Right atrium auricular region (tissue), 2 donors: ENCODE results near the gene SND1. TPM values are rescaled to one million over a fixed set of nuclear protein-coding genes. Genes with fewer than 3 reads are reported as not detected.

Source experiments
- DNase-seq: peaks from one replicate; pipeline ENCODE4 v3.0.0-alpha.2; 2019; ENCODE audit warnings: low spot score
- H3K27ac ChIP-seq, 2 donors: fragments of 200-600 bp; sonication (generic); 1 replicate in 1 of 2; 2 replicates in 1 of 2; pipeline ENCODE4 v1.5.1; 2016 to 2019
- H3K27me3 ChIP-seq, 2 donors: fragments of 200-600 bp; sonication (generic); one replicate each; pipeline versions ENCODE4 v1.5.1 to v1.6.0; 2017 to 2019
- H3K36me3 ChIP-seq: fragments of 200-600 bp; sonication (generic); one replicate; pipeline ENCODE4 v1.5.1; 2016
- H3K4me1 ChIP-seq, 2 donors: fragments of 200-600 bp; sonication (generic); one replicate each; pipeline versions ENCODE4 v1.5.1 to v1.6.0; 2017 to 2019
- H3K4me3 ChIP-seq, 2 donors: fragments of 200-600 bp; sonication (generic); 1 replicate in 1 of 2; 2 replicates in 1 of 2; pipeline ENCODE4 v1.5.1; 2017 to 2019; ENCODE audit warnings: mild to moderate bottlenecking in 1 of 2, moderate library complexity in 1 of 2
- H3K9me3 ChIP-seq, 2 donors: fragments of 200-600 bp; sonication (generic); one replicate each; pipeline ENCODE4 v1.5.1; 2019
- total RNA-seq, 2 donors: library from RNA; depleted of rRNA; stranded (reverse); fragments of >200 nt; gene quantifications; one replicate each; pipeline ENCODE4 v1.1.0, GENCODE V29; 2016
- TF ChIP-seq, protein P1 (sequence below), 2 donors: fragments of 200-600 bp; sonication (generic); IDR thresholded peaks; one replicate each; pipeline ENCODE4 v1.5.1; 2019; ENCODE audit warnings: antibody characterized with exemption in 2 of 2

SND1 gene
- total RNA-seq, 2 donors from 2014 or later: 69.4 to 77.6 TPM

DNA sequence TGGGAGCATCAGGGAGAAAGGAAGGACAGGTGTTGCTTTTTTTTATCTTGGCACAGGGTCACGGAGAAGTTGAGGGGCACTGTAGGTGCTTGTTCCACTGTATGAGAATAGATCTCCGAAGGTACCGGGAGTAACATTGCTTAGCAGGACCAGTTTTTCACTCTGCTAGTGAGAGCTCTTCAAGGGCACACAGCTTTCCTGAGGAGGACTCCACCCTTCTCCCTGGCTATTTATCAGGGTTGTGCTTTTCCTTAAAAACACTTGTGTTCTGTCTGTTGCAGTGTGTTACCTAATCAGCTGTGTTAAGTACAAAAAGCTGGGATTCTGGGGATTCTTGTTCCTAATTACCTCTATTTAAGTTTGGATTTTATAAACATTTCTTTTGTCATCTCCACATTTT is 160.5 kb downstream of the SND1 start:
- Histone ChIP-seq H3K4me1 (peaks cover 0 to 15% of the 10 kb centered on the region in 2 donors), H3K4me3 (no peak overlapping the region), H3K27me3 (no peaks in the 10 kb centered on the region), H3K27ac (no peak overlapping the region), H3K9me3 (no peaks in the 10 kb centered on the region), H3K36me3 (no peaks in the 10 kb centered on the region)
- DNase-seq: no peak
- TF ChIP-seq, protein P1, sequence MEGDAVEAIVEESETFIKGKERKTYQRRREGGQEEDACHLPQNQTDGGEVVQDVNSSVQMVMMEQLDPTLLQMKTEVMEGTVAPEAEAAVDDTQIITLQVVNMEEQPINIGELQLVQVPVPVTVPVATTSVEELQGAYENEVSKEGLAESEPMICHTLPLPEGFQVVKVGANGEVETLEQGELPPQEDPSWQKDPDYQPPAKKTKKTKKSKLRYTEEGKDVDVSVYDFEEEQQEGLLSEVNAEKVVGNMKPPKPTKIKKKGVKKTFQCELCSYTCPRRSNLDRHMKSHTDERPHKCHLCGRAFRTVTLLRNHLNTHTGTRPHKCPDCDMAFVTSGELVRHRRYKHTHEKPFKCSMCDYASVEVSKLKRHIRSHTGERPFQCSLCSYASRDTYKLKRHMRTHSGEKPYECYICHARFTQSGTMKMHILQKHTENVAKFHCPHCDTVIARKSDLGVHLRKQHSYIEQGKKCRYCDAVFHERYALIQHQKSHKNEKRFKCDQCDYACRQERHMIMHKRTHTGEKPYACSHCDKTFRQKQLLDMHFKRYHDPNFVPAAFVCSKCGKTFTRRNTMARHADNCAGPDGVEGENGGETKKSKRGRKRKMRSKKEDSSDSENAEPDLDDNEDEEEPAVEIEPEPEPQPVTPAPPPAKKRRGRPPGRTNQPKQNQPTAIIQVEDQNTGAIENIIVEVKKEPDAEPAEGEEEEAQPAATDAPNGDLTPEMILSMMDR (IDR thresholded peaks at IDR 0.05): no peak

GRCh38 chr7:127813991-127814541 is 162.1 kb downstream of the SND1 start:
- H3K27me3 ChIP-seq: no peaks in the 10 kb centered on the region

DNA sequence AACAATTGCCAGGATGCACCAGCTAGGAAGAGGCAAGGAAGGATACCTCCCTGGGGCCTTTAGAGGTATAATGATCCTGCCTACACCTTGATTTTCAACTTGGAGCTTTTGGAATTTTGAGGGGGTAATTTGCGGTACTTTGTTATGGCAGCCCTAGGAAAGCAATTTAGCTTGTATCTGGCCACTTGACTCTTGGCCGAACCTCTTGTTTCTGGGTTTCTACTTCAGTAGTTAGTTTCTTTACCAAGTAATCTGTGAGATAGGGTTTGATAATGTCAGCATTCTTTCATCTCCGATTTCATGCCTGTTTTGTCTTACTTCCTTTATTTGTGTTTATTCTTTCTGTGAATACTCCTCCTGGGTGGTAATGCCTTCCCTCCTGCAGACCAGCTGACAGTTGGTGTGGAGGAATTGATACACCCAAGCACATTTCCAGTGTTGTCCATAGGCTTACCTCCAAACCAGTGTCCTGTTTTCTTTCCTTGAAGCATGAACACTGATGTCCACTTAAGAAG is 163.7 kb downstream of the SND1 start:
- TF ChIP-seq, protein P1 (IDR thresholded peaks at IDR 0.05): no peak
- H3K27me3 ChIP-seq: no peaks in the 10 kb centered on the region
- no peak overlapping the region for H3K4me3 ChIP-seq
- no peaks in the 10 kb centered on the region for H3K36me3 ChIP-seq
- no peaks in the 10 kb centered on the region for H3K9me3 ChIP-seq
- peaks cover 0 to 15% of the 10 kb centered on the region in 2 donors for H3K4me1 ChIP-seq
- no peak for DNase-seq
- H3K27ac ChIP-seq: no peak overlapping the region

More at GRCh38 chr7:127813991-127814541, 162.1 kb downstream of the SND1 start:
- H3K36me3 ChIP-seq: no peaks in the 10 kb centered on the region
- no peak overlapping the region for H3K27ac ChIP-seq
- no peak overlapping the region for H3K4me3 ChIP-seq
- TF ChIP-seq, protein P1 (IDR thresholded peaks at IDR 0.05): no peak
- no peaks in the 10 kb centered on the region for H3K9me3 ChIP-seq
- H3K4me1 ChIP-seq: peaks cover 0 to 15% of the 10 kb centered on the region in 2 donors
- DNase-seq: no peak

GRCh38 chr7:127816354-127817190 is 164.6 kb downstream of the SND1 start:
- H3K36me3 ChIP-seq: no peaks in the 10 kb centered on the region
- peaks cover 0 to 15% of the 10 kb centered on the region in 2 donors for H3K4me1 ChIP-seq
- no peaks in the 10 kb centered on the region for H3K9me3 ChIP-seq
- H3K27me3 ChIP-seq: no peaks in the 10 kb centered on the region
- no peak for DNase-seq
- TF ChIP-seq, protein P1 (IDR thresholded peaks at IDR 0.05): no peak
- H3K27ac ChIP-seq: no peak overlapping the region
- no peak overlapping the region for H3K4me3 ChIP-seq

- Histone ChIP-seq H3K9me3 (no peaks in the 10 kb centered on the region), H3K27me3 (no peaks in the 10 kb centered on the region), H3K4me3 (no peak overlapping the region), H3K4me1 (peaks cover 0 to 9% of the 10 kb centered on the region in 2 donors), H3K27ac (no peak overlapping the region), H3K36me3 (no peaks in the 10 kb centered on the region)
- TF ChIP-seq, protein P1 (IDR thresholded peaks at IDR 0.05): no peak
- DNase-seq: no peak
Observed at GRCh38 chr7:127817466-127817865, 165.5 kb downstream of the SND1 start.
